ENCODE data around the gene LGALS7. TPM values are rescaled to one million over a fixed set of nuclear protein-coding genes. Genes with fewer than 3 reads are reported as not detected.
"Not testable (repeated sequence)": the region's sequence is repeated elsewhere in the genome, so short reads cannot be mapped to it uniquely, and the experiment has no call there.

Gene LGALS7
- total RNA-seq, 1 donor from 2014 or later = not detected

GRCh38 chr19:38809592-38810252 lies 36.4 kb upstream of the LGALS7 start:
- intact Hi-C loops (cut with DNase I) = no loop called here
- Histone ChIP-seq H3K4me3 (no peak overlapping the region), H3K4me1 (peaks cover 3% of the 10 kb centered on the region), H3K27ac (no peak overlapping the region), H3K27me3 (no peaks in the 10 kb centered on the region), H3K9me3 (no peaks in the 10 kb centered on the region), H3K36me3 (peaks cover under 1% of the 10 kb centered on the region)
- no peak for DNase-seq
- ATAC-seq = no peak
- TF ChIP-seq CTCF (IDR thresholded peaks at IDR 0.05) = no peak

GRCh38 chr19:38808741-38809140 lies 35.4 kb upstream of the LGALS7 start:
- no peaks in the 10 kb centered on the region for H3K9me3 ChIP-seq
- H3K4me1 ChIP-seq = peaks cover 3% of the 10 kb centered on the region
- TF ChIP-seq CTCF (IDR thresholded peaks at IDR 0.05) = no peak
- no peaks in the 10 kb centered on the region for H3K27me3 ChIP-seq
- H3K27ac ChIP-seq = no peak overlapping the region
- no peak for ATAC-seq
- no peak overlapping the region for H3K4me3 ChIP-seq
- no peak for DNase-seq
- intact Hi-C loops (cut with DNase I) = no loop called here
- H3K36me3 ChIP-seq = no peaks in the 10 kb centered on the region

- intact Hi-C loops (cut with DNase I); H3K9me3 ChIP-seq; H3K27me3 ChIP-seq; H3K4me3 ChIP-seq; H3K36me3 ChIP-seq; H3K4me1 ChIP-seq; DNase-seq; ATAC-seq: not testable (repeated sequence)
- H3K27ac ChIP-seq = peak overlapping the region; percentile 11
Measured at GRCh38 chr19:38807374-38808098, 34.2 kb upstream of the LGALS7 start.

GRCh38 chr19:38806371-38806770 lies 33.1 kb upstream of the LGALS7 start:
- Histone ChIP-seq H3K27ac (no peak overlapping the region), H3K36me3 (no peaks in the 10 kb centered on the region), H3K4me3 (no peak overlapping the region), H3K27me3 (no peaks in the 10 kb centered on the region), H3K4me1 (peaks cover 3% of the 10 kb centered on the region), H3K9me3 (no peaks in the 10 kb centered on the region)
- no peak for DNase-seq
- intact Hi-C loops (cut with DNase I) = no loop called here
- no peak for TF ChIP-seq CTCF (IDR thresholded peaks at IDR 0.05)
- no peak for ATAC-seq

GRCh38 chr19:38805180-38805579 lies 31.9 kb upstream of the LGALS7 start:
- intact Hi-C loops (cut with DNase I) = no loop called here
- no peak overlapping the region for H3K4me3 ChIP-seq

More at GRCh38 chr19:38805180-38805579, 31.9 kb upstream of the LGALS7 start:
- Histone ChIP-seq H3K27me3 (no peaks in the 10 kb centered on the region), H3K4me1 (peaks cover 3% of the 10 kb centered on the region), H3K36me3 (no peaks in the 10 kb centered on the region), H3K9me3 (no peaks in the 10 kb centered on the region), H3K27ac (no peak overlapping the region)
- TF ChIP-seq CTCF (IDR thresholded peaks at IDR 0.05) = no peak
- ATAC-seq (peak; percentile 22), DNase-seq (no peak)
